HG02642 (cell line): ENCODE results near the gene REEP2.

Experiments
- ATAC-seq: cut with Tn5 transposase; IDR thresholded peaks from one replicate; pipeline ENCODE4 v1.9.1; 2021; ENCODE audit warnings: mild to moderate bottlenecking; ENCODE audit not compliant: unreplicated experiment, poor library complexity

The REEP2 gene

DNA sequence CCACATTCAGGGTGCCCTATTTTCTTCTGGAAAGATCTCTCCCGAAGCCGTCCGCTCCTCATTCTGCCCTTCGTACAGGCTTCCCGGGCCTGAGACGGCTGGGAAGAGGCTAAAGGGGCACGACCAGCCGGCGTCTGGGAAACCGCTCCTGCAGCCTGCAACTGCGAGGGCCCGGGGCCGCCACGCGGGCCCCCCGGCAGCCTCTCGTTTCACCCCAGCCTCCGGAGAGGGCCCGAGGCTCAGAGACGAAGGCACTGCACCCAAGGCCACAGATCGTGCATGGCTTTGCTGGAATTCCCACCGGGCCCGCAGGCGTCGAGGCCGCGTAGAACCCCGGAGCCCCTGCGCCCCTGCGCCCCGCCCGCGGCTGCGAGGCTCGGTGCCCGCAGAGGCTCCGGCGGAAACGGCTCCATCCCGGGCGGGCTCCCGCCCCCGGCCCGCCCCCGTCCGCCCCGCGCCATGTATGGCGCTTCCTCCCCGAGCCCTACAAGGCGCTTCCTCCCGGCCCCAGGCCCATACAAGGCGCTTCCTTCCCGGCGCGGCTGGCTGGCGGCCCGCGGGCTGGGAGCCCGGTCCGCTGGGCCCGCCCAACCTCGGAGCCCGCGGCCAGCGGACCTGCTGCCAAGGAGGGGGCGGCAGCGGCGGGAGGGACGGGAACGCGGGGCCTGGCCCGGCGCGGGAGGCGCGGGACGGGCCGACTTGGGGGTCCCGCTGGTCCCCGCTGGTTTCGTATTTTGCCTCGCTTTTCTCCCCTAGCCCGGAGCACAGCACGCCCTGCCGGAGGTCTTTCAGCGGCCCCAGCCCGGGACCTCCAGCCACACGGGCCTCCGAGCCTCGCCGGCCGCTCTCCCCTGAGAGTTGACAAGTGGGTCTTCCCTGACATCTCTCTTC, 53.1 kb downstream of the REEP2 start:
- ATAC-seq = peak; percentile 99

DNA sequence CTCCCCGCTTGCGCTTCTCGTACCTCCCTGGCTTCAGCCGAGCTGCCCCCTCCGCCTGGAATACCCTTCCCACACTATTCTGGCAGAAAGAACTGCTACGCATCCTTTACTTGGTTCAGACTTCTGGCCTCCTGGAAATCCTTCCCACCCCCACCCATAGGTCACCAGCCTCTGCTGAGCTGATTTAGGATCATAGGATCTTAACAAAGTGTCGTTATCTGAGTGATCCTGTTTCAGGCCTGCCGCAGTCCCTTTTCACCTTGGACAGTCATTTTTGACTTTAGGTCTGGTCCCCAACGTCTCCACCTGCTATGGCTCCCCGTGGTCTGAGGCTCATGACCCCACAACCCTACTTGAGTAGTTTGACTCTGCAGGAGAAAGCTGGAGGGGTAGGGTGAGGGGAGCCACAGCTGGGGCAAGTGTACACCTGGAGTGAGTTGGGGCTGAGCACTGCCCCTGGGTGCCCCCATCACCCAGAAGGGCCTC, 53.7 kb downstream of the REEP2 start:
- no peak for ATAC-seq

DNA sequence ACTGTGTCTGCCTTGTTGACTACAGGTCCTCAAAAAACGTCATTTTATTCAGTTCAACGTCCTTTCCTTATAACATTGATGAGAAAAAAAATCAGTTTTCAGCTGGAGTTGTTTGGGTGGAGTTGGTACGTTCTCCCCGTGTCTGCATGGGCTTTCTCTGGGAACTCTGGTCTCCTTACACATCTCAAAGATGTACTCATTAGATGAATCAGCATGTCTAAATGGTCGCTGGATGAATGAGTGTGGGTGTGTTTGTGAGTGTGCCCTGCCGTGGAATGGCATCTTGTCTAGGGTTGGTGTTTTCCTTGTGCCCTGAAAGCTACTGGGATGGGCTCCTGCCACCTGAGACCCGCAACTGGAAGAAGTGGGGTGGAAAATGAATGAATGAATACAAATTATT, 56.5 kb downstream of the REEP2 start:
- ATAC-seq = no peak
